ENCODE measurements around the gene RNF4.

DNA sequence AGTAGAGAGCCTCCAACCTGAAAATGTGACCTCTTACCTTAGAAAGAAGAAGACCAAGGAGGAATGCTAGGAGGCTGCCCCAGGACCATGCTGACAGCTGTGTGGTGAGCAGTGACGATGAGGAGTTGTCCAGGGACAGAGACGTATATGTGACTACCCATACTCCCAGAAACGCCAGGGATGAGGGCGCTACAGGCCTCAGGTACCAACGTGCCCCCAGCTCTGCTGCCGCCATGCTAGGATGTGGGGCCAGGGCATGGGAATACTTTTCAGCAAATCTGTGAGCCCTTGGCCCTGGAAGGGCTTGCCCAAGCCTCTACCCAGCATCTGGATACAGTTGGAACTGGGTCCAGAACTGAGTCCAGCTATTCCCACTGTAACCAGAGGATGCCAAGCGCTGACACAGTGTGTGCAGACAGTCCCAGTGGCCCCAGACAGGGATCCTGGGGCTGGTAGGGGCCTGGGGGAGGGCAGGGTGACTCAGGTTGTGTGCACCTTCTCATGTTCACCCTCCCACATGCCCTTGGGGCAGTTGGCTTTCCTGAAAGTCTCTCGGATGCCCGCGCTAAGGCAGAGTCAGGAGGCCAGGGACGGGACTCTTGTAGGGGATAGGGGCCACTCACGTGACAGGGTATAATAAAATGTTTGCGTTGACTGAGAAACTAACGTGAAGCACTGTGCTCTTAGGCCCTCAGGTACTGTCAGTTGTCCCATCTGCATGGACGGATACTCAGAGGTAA lies 43.7 kb downstream of the RNF4 start:
- no peak for TF ChIP-seq POLR2A (IDR thresholded peaks at IDR 0.05)
- no peak for TF ChIP-seq EP300 (IDR thresholded peaks at IDR 0.05)
- TF ChIP-seq, protein P1, sequence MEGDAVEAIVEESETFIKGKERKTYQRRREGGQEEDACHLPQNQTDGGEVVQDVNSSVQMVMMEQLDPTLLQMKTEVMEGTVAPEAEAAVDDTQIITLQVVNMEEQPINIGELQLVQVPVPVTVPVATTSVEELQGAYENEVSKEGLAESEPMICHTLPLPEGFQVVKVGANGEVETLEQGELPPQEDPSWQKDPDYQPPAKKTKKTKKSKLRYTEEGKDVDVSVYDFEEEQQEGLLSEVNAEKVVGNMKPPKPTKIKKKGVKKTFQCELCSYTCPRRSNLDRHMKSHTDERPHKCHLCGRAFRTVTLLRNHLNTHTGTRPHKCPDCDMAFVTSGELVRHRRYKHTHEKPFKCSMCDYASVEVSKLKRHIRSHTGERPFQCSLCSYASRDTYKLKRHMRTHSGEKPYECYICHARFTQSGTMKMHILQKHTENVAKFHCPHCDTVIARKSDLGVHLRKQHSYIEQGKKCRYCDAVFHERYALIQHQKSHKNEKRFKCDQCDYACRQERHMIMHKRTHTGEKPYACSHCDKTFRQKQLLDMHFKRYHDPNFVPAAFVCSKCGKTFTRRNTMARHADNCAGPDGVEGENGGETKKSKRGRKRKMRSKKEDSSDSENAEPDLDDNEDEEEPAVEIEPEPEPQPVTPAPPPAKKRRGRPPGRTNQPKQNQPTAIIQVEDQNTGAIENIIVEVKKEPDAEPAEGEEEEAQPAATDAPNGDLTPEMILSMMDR (IDR thresholded peaks at IDR 0.05), result no peak
